Suprapubic skin (tissue), 3 donors: Measurements from ENCODE around the gene ASNSD1.

ENCODE experiments used
- CTCF ChIP-seq, 2 donors: fragments of 200-600 bp in 1 of 2; fragments of 450-650 bp in 1 of 2; sonication (generic) in 1 of 2; IDR thresholded peaks; one replicate each; pipeline ENCODE4 v1.5.1; 2016 to 2019; ENCODE audit warnings: antibody characterized with exemption in 2 of 2, mild to moderate bottlenecking in 1 of 2, moderate library complexity in 1 of 2
- EP300 ChIP-seq: sonication (generic); formaldehyde crosslinking; IDR thresholded peaks from one replicate; pipeline ENCODE4 v1.6.1; 2017; ENCODE audit warnings: antibody characterized with exemption
- POLR2A ChIP-seq, 2 donors: fragments of 450-650 bp; IDR thresholded peaks; one replicate each; pipeline ENCODE4 v1.6.1; 2017; ENCODE audit warnings: antibody characterized with exemption in 2 of 2, mild to moderate bottlenecking in 2 of 2, moderate library complexity in 2 of 2

GRCh38 chr2:189631849-189632248 is 29.4 kb upstream of the ASNSD1 start:
- no peak for TF ChIP-seq POLR2A (IDR thresholded peaks at IDR 0.05)
- no peak for TF ChIP-seq CTCF (IDR thresholded peaks at IDR 0.05)
- no peak for TF ChIP-seq EP300
